Body of pancreas (tissue), 4 donors: ENCODE results near the gene HYPK. TPM values are rescaled to one million over a fixed set of nuclear protein-coding genes. Genes with fewer than 3 reads are reported as not detected.
A peak's percentile ranks its signal among the peaks of the same experiment; 100 is the strongest.

Experiments used
- ATAC-seq: fragments of 150-250 bp; one replicate; pipeline ENCODE4 v1.9.1; 2016
- DNase-seq, 4 donors: peaks; one replicate each; pipeline ENCODE4 v3.0.0-alpha.2; 2019
- H3K27ac ChIP-seq, 4 donors: fragments of 200-600 bp; sonication (generic); 1 replicate in 3 of 4; 2 replicates in 1 of 4; pipeline versions ENCODE4 v1.5.1 to v1.6.1; 2016 to 2019; ENCODE audit warnings: mild to moderate bottlenecking in 1 of 4, mixed read lengths in 1 of 4, moderate library complexity in 1 of 4
- H3K27me3 ChIP-seq, 2 donors: fragments of 200-600 bp; sonication (generic); one replicate each; pipeline ENCODE4 v1.6.0; 2016; ENCODE audit warnings: mild to moderate bottlenecking in 1 of 2
- H3K36me3 ChIP-seq, 2 donors: fragments of 200-600 bp; sonication (generic); replicated peaks in 1 of 2; 2 replicates each; pipeline ENCODE4 v1.5.1; 2016; ENCODE audit warnings: low read depth in 2 of 2; ENCODE audit not compliant: insufficient read depth in 1 of 2
- H3K4me1 ChIP-seq: fragments of 200-600 bp; sonication (generic); one replicate; pipeline ENCODE4 v1.6.0; 2016
- H3K4me3 ChIP-seq, 2 donors: fragments of 200-600 bp; sonication (generic); 1 replicate in 1 of 2; 2 replicates in 1 of 2; pipeline ENCODE4 v1.5.1; 2016 to 2019
- H3K9me3 ChIP-seq, 3 donors: fragments of 200-600 bp; sonication (generic); 1 replicate in 2 of 3; 2 replicates in 1 of 3; pipeline ENCODE4 v1.5.1; 2016
- POLR2A ChIP-seq, 3 donors: fragments of 450-650 bp; IDR thresholded peaks; one replicate each; pipeline ENCODE4 v1.6.1; 2016; ENCODE audit warnings: antibody characterized with exemption in 3 of 3, mild to moderate bottlenecking in 2 of 3
- WGBS, 2 donors: methylation state at CpG; one replicate each; pipeline ENCODE4 v1.1.5; 2017; 5-methylcytosine and 5-hydroxymethylcytosine counted together
- intact Hi-C: fragments of 100-400 bp; cut with DNase I; formaldehyde crosslinking; loops from one replicate; pipeline ENCODE4 v1.15.1; 2023
- total RNA-seq, 2 donors: library from RNA; depleted of rRNA; stranded (reverse); fragments of >200 nt; gene quantifications; one replicate each; pipeline ENCODE4 v1.1.0, GENCODE V29; 2016
- TF ChIP-seq, protein P1 (sequence below), 7 experiments: fragments of 450-650 bp in 4 of 7; fragments of 200-600 bp in 3 of 7; sonication (generic) in 3 of 7; IDR thresholded peaks; one replicate each; pipeline ENCODE4 v1.5.1; 2016 to 2019; ENCODE audit warnings: antibody characterized with exemption in 7 of 7

Gene HYPK
- total RNA-seq, 2 donors from 2014 or later: 13.2 to 52.9 TPM

DNA sequence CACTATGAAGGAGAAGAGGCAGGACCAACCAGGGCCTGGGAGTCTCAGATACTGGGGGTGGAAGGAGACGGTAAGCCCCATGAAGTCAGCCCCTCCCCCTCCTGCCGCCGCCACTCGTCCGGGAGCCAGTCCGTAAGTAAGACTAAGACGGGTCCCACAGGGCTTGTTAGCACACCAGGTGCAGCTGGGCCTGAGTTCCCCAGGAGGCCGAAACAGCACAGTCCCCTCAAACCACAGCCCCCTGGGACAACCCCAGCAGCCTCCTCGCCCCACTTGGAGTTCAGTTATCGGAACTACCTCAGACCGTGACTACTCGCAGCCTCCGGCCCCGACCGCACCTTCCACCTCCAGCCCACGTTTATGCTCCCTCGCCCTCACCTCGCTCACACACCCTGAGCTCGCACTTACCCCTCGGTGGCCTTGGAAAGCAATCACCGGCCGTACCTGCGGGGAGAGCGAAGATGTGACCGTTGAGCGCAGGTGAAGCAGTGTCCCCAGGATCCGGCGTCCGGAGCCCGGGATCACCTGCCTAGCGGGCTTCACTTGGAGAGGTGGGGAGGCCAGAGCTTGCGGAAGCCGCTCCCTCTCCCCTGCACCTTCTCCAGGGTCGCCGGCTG lies 24.2 kb upstream of the HYPK start:
- 15 to 23% methylated on average over 11 to 35 of the region's 35 CpGs for WGBS, 2 donors
- peak; percentile 7 for ATAC-seq
- intact Hi-C loops: no loop called here
- Histone ChIP-seq H3K4me3 (peak overlapping the region; percentile 47 to 67), H3K27me3 (no peaks in the 10 kb centered on the region), H3K9me3 (no peaks in the 10 kb centered on the region), H3K27ac (peak overlapping the region; percentile 92 to 96 (median 94)), H3K4me1 (peaks cover 25% of the 10 kb centered on the region), H3K36me3 (peaks cover 0 to 8% of the 10 kb centered on the region in 2 donors)
- DNase-seq: peak; percentile 40 to 56 (median 51)
- TF ChIP-seq, protein P1, sequence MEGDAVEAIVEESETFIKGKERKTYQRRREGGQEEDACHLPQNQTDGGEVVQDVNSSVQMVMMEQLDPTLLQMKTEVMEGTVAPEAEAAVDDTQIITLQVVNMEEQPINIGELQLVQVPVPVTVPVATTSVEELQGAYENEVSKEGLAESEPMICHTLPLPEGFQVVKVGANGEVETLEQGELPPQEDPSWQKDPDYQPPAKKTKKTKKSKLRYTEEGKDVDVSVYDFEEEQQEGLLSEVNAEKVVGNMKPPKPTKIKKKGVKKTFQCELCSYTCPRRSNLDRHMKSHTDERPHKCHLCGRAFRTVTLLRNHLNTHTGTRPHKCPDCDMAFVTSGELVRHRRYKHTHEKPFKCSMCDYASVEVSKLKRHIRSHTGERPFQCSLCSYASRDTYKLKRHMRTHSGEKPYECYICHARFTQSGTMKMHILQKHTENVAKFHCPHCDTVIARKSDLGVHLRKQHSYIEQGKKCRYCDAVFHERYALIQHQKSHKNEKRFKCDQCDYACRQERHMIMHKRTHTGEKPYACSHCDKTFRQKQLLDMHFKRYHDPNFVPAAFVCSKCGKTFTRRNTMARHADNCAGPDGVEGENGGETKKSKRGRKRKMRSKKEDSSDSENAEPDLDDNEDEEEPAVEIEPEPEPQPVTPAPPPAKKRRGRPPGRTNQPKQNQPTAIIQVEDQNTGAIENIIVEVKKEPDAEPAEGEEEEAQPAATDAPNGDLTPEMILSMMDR (IDR thresholded peaks at IDR 0.05): peak in 1 of 7 experiments; percentile 2
- TF ChIP-seq POLR2A (IDR thresholded peaks at IDR 0.05): no peak

DNA sequence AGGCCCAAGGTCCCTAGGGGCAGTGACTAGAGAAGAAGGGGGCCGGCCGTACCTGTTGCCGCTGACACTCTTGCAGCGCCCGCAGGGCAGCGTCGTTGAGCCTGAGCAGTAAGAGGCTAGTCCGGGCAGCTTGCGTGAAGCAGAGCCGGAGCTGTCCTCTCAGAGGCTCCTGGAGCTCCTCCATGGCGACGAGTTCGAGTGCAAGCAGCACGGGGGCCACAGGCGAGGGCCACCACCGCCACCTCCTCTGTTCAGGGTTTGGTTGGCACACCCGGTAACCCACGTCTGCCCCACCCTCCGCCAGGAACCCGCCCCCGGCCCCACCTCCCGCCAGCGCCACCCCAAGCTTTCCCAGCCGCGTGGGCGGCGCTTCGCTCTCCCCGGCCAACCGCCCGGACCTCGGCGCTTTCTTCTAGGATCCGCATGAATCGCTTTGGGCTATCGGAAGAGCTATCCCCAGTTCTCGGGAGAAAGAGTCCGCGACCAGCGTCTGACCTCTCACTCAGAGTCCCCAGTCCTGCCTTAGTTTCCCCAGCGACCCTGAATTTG lies 23.6 kb upstream of the HYPK start, which contains the start of gene ELL3:
ELL3 (minus strand) TSS at position 249 of the 549 bp plus-strand sequence; CDS start at position 184, 65 bp downstream.
- Histone ChIP-seq H3K36me3 (peaks cover 0 to 3% of the 10 kb centered on the region in 2 donors), H3K4me1 (peaks cover 25% of the 10 kb centered on the region), H3K27ac (peak within 1 kb of the TSS; percentile 92 to 96 (median 94)), H3K27me3 (no peaks in the 10 kb centered on the region), H3K9me3 (no peaks in the 10 kb centered on the region), H3K4me3 (peak within 1 kb of the TSS; percentile 47 to 67)
- peak; percentile 81 to 85 (median 82) for DNase-seq
- TF ChIP-seq, protein P1 (IDR thresholded peaks at IDR 0.05): no peak
- TF ChIP-seq POLR2A (IDR thresholded peaks at IDR 0.05): peak; percentile 41 to 62 (median 56)
- peak; percentile 83 for ATAC-seq
- WGBS, 2 donors: 0% methylated on average over 2 to 31 of the region's 41 CpGs
- intact Hi-C loops: no loop called here

DNA sequence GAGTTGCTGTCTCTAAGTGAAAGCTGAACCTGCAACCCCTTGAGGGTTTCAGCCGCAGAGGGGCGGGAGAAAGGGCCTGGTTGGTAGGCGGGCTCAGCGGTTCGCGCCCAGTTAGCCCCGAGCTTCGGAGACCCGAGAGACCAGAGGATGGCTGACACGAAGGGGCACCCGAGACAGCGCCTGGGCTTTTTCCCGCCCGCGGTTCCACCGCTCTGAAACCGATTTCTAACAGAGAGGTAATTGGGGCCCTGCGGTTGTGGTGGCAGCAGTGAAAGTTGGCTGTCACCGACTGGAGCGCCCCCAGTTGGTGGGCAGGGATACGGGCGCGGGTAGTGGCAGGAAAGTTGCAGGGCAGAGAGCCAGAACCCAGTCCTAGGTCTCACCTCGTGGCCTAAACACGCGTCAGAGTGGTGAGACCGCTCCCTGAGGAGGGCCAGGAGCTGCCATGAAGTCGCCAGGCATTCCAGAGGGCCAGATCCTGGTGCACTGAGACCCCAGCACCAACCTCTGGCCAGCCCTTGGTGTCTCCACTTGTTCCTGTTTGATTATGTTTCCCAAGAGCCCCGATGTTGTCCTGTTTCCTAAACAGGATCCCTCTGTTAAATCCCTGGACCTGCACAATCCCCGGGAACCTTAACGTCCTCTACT lies 23.0 kb upstream of the HYPK start:
- no peaks in the 10 kb centered on the region for H3K36me3 ChIP-seq
- no peaks in the 10 kb centered on the region for H3K27me3 ChIP-seq
- 1% methylated on average over 8 to 31 of the region's 31 CpGs for WGBS, 2 donors
- peaks cover 25% of the 10 kb centered on the region for H3K4me1 ChIP-seq
- peak overlapping the region; percentile 92 to 96 (median 94) for H3K27ac ChIP-seq
- TF ChIP-seq POLR2A (IDR thresholded peaks at IDR 0.05): peak; percentile 20 to 49 (median 32)
- TF ChIP-seq, protein P1 (IDR thresholded peaks at IDR 0.05): peak; percentile 57 to 93 (median 72)
- DNase-seq (peak; percentile 83 to 90 (median 86)), ATAC-seq (peak; percentile 74)
- intact Hi-C loops: no loop called here
- no peaks in the 10 kb centered on the region for H3K9me3 ChIP-seq
- H3K4me3 ChIP-seq: peak overlapping the region; percentile 47 to 67

DNA sequence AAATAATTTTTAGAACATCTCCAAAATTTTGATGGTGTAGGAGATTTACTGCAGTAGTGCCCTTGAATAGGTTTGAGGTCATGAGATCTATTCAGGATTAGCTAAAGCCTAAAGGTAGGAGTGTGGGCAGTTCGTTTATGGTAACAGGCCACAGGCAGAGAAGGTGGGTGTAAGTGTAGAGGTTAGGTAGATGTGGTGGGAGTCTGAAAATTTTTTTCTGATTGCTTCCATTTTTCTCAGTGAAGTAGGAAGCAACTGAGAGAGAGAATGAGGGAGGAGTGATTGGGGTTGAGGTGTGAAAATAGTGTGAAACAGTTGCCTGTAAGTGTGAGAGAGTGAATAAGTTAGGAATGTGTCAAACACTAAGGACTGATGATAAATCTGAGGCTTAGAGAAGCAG lies 21.4 kb upstream of the HYPK start:
- Histone ChIP-seq H3K4me1 (peaks cover 25% of the 10 kb centered on the region), H3K27ac (no peak overlapping the region), H3K9me3 (no peaks in the 10 kb centered on the region), H3K4me3 (no peak overlapping the region), H3K36me3 (no peaks in the 10 kb centered on the region), H3K27me3 (no peaks in the 10 kb centered on the region)
- no peak for DNase-seq
- intact Hi-C loops: no loop called here
- ATAC-seq: no peak
- WGBS, 2 donors: 85 to 86% methylated on average over 1 of the region's 1 CpG
- TF ChIP-seq POLR2A (IDR thresholded peaks at IDR 0.05): no peak
- TF ChIP-seq, protein P1 (IDR thresholded peaks at IDR 0.05): no peak
